ENCODE results near the gene PHACTR1.

DNA sequence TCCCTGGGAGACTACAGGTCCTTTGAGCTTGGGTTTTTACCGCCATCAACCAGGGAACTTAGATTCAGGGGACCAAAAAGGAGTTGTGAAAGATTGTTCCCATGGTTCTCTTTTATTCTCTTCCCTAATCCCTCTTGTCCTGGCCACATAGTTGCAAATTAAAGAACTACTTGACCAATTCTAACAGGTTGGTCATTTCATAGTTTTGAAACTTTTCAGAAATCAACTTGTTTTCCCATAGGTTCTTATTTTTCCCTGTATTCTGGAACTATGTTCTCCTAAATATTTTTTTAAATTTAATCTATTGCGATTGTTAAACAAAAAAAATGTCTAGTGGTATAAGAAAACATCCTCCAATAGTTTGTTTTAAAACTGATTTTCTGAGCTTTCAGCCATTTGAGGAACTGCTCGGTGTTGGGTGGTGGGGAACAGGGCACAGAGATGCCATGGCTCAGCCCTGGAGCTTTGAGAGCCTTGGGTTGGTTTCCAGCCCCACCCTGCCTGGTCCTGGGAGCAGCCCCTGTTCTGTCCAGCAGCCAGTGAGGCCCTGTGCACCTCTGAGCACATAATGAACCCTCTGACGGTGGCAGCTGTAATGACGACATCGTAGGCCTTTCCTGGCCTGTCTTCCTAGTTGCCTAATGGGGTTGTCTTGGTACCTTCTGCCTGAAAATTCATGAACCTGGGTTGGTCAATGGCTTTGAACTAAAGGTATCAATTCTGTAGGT, 558.3 kb downstream of the PHACTR1 start:
- TF ChIP-seq, protein P1, sequence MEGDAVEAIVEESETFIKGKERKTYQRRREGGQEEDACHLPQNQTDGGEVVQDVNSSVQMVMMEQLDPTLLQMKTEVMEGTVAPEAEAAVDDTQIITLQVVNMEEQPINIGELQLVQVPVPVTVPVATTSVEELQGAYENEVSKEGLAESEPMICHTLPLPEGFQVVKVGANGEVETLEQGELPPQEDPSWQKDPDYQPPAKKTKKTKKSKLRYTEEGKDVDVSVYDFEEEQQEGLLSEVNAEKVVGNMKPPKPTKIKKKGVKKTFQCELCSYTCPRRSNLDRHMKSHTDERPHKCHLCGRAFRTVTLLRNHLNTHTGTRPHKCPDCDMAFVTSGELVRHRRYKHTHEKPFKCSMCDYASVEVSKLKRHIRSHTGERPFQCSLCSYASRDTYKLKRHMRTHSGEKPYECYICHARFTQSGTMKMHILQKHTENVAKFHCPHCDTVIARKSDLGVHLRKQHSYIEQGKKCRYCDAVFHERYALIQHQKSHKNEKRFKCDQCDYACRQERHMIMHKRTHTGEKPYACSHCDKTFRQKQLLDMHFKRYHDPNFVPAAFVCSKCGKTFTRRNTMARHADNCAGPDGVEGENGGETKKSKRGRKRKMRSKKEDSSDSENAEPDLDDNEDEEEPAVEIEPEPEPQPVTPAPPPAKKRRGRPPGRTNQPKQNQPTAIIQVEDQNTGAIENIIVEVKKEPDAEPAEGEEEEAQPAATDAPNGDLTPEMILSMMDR (conservative IDR thresholded peaks at IDR 0.05; ENCODE audit: low read depth, low read length): no peak
- TF ChIP-seq EZH2phosphoT487 (IDR thresholded peaks at IDR 0.05; ENCODE audit: borderline replicate concordance, low read length) (no peak), EZH2 (IDR thresholded peaks at IDR 0.05; ENCODE audit: low read length, unreplicated experiment) (no peak)

All from PC-3 (cell line).